Endothelial cell of umbilical vein (primary cell): Measurements from ENCODE around the gene PLOD1.

Source experiments
- CTCF ChIP-seq, 2 donors: IDR thresholded peaks; 1 replicate in 1 of 2; 2 replicates in 1 of 2; pipeline ENCODE4 v1.5.1; 2011; ENCODE audit warnings: low read length in 2 of 2, mild to moderate bottlenecking in 2 of 2, moderate library complexity in 2 of 2, control low read depth in 1 of 2, inconsistent platforms in 1 of 2, low read depth in 1 of 2; ENCODE audit not compliant: insufficient read depth in 1 of 2; ENCODE audit errors: extremely low read depth in 1 of 2
- EZH2 ChIP-seq: IDR thresholded peaks from 2 replicates; pipeline ENCODE4 v1.6.1; 2012; ENCODE audit warnings: borderline replicate concordance, low read depth, mild to moderate bottlenecking, moderate library complexity, low read length, inconsistent platforms; ENCODE audit not compliant: severe bottlenecking
- POLR2A ChIP-seq: IDR thresholded peaks from 2 replicates; pipeline ENCODE4 v1.6.1; 2012; ENCODE audit warnings: low read depth, mild to moderate bottlenecking, control low read depth, low read length
- POLR2AphosphoS5 ChIP-seq: IDR thresholded peaks from 2 replicates; pipeline ENCODE4 v1.6.1; 2012; ENCODE audit warnings: low read depth, mild to moderate bottlenecking, control low read depth, low read length, moderate library complexity; ENCODE audit not compliant: insufficient read depth

GRCh38 chr1:11898831-11899467 lies 35.6 kb upstream of the PLOD1 start:
- TF ChIP-seq POLR2AphosphoS5 (no peak), CTCF (IDR thresholded peaks at IDR 0.05; ENCODE audit: extremely low read depth in 1 of 2, insufficient read depth in 1 of 2, low read depth in 1 of 2, low read length in 2 of 2) (no peak), POLR2A (no peak), EZH2 (no peak)
